GM23338 (cell line): ENCODE results near the gene INPP5D. TPM values are rescaled to one million over a fixed set of nuclear protein-coding genes. Genes with fewer than 3 reads are reported as not detected.

ENCODE experiments used
- ATAC-seq: fragments of 200-7000 bp; cut with Tn5 transposase; 3 replicates; pipeline ENCODE4 v1.9.1; 2020
- DNase-seq: peaks from one replicate; pipeline ENCODE4 v3.0.0-alpha.2; 2015; ENCODE audit warnings: low spot score
- H2AFZ ChIP-seq: fragments of 200-600 bp; sonication (generic); 2 replicates; pipeline ENCODE4 v1.8.0; 2016; ENCODE audit warnings: antibody characterized with exemption, mild to moderate bottlenecking, moderate library complexity
- H3F3A ChIP-seq: fragments of 200-600 bp; sonication (generic); replicated peaks from 2 replicates; pipeline ENCODE4 v1.8.0; 2017; ENCODE audit warnings: antibody characterized with exemption, mixed run types, low read depth
- H3K27ac ChIP-seq: fragments of 200-600 bp; sonication (generic); 2 replicates; pipeline ENCODE4 v1.6.1; 2016; ENCODE audit warnings: low read depth
- H3K27me3 ChIP-seq: fragments of 200-600 bp; sonication (generic); 2 replicates; pipeline ENCODE4 v1.8.0; 2016; ENCODE audit warnings: mild to moderate bottlenecking, mixed run types, moderate library complexity; ENCODE audit not compliant: insufficient read depth
- H3K36me3 ChIP-seq: fragments of 200-600 bp; sonication (generic); 2 replicates; pipeline ENCODE4 v1.8.0; 2016; ENCODE audit warnings: mild to moderate bottlenecking; ENCODE audit not compliant: insufficient read depth
- H3K4me1 ChIP-seq: fragments of 200-600 bp; sonication (generic); 2 replicates; pipeline ENCODE4 v1.8.0; 2016; ENCODE audit warnings: mild to moderate bottlenecking, moderate library complexity; ENCODE audit not compliant: insufficient read depth
- H3K4me2 ChIP-seq: fragments of 200-600 bp; sonication (generic); 2 replicates; pipeline ENCODE4 v1.7.1; 2017; ENCODE audit warnings: mixed run types
- H3K4me3 ChIP-seq: fragments of 200-600 bp; sonication (generic); 2 replicates; pipeline ENCODE4 v1.6.1; 2016; ENCODE audit warnings: mixed run types
- H3K79me2 ChIP-seq: fragments of 200-600 bp; sonication (generic); replicated peaks from 2 replicates; pipeline ENCODE4 v1.8.0; 2017; ENCODE audit warnings: mild to moderate bottlenecking; ENCODE audit not compliant: insufficient read depth
- H3K9me2 ChIP-seq: fragments of 200-600 bp; sonication (generic); 2 replicates; pipeline ENCODE4 v1.8.0; 2017; ENCODE audit not compliant: insufficient read depth
- H4K20me1 ChIP-seq: fragments of 200-600 bp; sonication (generic); replicated peaks from 2 replicates; pipeline ENCODE4 v1.8.0; 2017; ENCODE audit warnings: mild to moderate bottlenecking; ENCODE audit not compliant: insufficient read depth
- H3K27ac Mint-ChIP-seq: 2 replicates; pipeline ENCODE4 v1.8.0; 2020; ENCODE audit warnings: inconsistent platforms, mild to moderate bottlenecking, moderate library complexity, mixed read lengths
- H3K27me3 Mint-ChIP-seq: 3 replicates; pipeline ENCODE4 v1.8.0; 2022; ENCODE audit warnings: low read depth, mild to moderate bottlenecking, moderate library complexity, mixed read lengths, inconsistent platforms; ENCODE audit not compliant: insufficient read depth, poor library complexity
- H3K36me3 Mint-ChIP-seq: 3 replicates; pipeline ENCODE4 v1.8.0; 2021; ENCODE audit warnings: low read depth, mild to moderate bottlenecking, inconsistent platforms, moderate library complexity, mixed read lengths
- H3K4me1 Mint-ChIP-seq: 3 replicates; pipeline ENCODE4 v1.8.0; 2020; ENCODE audit warnings: mild to moderate bottlenecking, inconsistent platforms, mixed read lengths
- H3K4me3 Mint-ChIP-seq: 3 replicates; pipeline ENCODE4 v1.8.0; 2021; ENCODE audit warnings: moderate library complexity, mild to moderate bottlenecking, inconsistent platforms, mixed read lengths
- H3K9me3 Mint-ChIP-seq: 3 replicates; pipeline ENCODE4 v1.8.0; 2020; ENCODE audit warnings: moderate library complexity, mild to moderate bottlenecking, inconsistent platforms, mixed read lengths
- CREB1 ChIP-seq: fragments of 250-450 bp; sonication (Bioruptor Pico); IDR thresholded peaks from 2 replicates; pipeline ENCODE4 v1.5.0; 2020; ENCODE audit warnings: low read depth, mild to moderate bottlenecking, moderate library complexity
- CTCF ChIP-seq, 2 experiments: fragments of 200-600 bp in 1 of 2; sonication (generic) in 1 of 2; conservative IDR thresholded peaks; 2 replicates each; pipeline versions ENCODE4 v1.5.1 to v1.6.1; 2016 to 2017; ENCODE audit warnings: antibody characterized with exemption in 2 of 2, low read depth in 2 of 2, mild to moderate bottlenecking in 2 of 2, moderate library complexity in 1 of 2
- ETS1 ChIP-seq: IDR thresholded peaks from 2 replicates; pipeline ENCODE4 v1.6.1; 2016; ENCODE audit warnings: antibody characterized with exemption
- EZH2 ChIP-seq: fragments of 200-600 bp; sonication (generic); IDR thresholded peaks from one replicate; pipeline ENCODE4 v1.8.0; 2017; ENCODE audit warnings: antibody characterized with exemption, mild to moderate bottlenecking, low read depth; ENCODE audit not compliant: unreplicated experiment
- EZH2phosphoT487 ChIP-seq: fragments of 200-600 bp; sonication (generic); IDR thresholded peaks from one replicate; pipeline ENCODE4 v1.8.1; 2018; ENCODE audit warnings: antibody characterized with exemption; ENCODE audit not compliant: unreplicated experiment
- JUNB ChIP-seq: IDR thresholded peaks from one replicate; pipeline ENCODE4 v1.6.1; 2016; ENCODE audit warnings: antibody characterized with exemption; ENCODE audit not compliant: unreplicated experiment
- NANOG ChIP-seq: IDR thresholded peaks from 2 replicates; pipeline ENCODE4 v1.6.1; 2016; ENCODE audit warnings: antibody characterized with exemption, borderline replicate concordance
- POLR2AphosphoS5 ChIP-seq: IDR thresholded peaks from 2 replicates; pipeline ENCODE4 v1.6.1; 2016; ENCODE audit warnings: antibody characterized with exemption, low read depth
- REST ChIP-seq: IDR thresholded peaks from one replicate; pipeline ENCODE4 v1.6.1; 2018; ENCODE audit warnings: antibody characterized with exemption; ENCODE audit not compliant: unreplicated experiment
- STAT1 ChIP-seq: IDR thresholded peaks from one replicate; pipeline ENCODE4 v1.6.1; 2016; ENCODE audit warnings: antibody characterized with exemption; ENCODE audit not compliant: unreplicated experiment
- ZNF114 ChIP-seq: fragments of 250-450 bp; sonication (Bioruptor Pico); IDR thresholded peaks from 2 replicates; pipeline ENCODE4 v1.5.0; 2020; ENCODE audit warnings: mild to moderate bottlenecking, moderate library complexity
- ZNF331 ChIP-seq: fragments of 250-450 bp; sonication (Bioruptor Pico); IDR thresholded peaks from 2 replicates; pipeline ENCODE4 v1.5.0; 2020; ENCODE audit warnings: low read depth, mild to moderate bottlenecking, moderate library complexity
- ZNF462 ChIP-seq: fragments of 250-450 bp; sonication (Bioruptor Pico); IDR thresholded peaks from 2 replicates; pipeline ENCODE4 v1.5.0; 2020; ENCODE audit warnings: mild to moderate bottlenecking, moderate library complexity
- polyA plus RNA-seq: library from polyadenylated mRNA; unstranded; fragments of >200 nt; fragmentation: Nextera tagmentation; extraction: Ambion mirVana; gene quantifications from 2 replicates; pipeline ENCODE4 v1.2.1, GENCODE V29; 2016
- total RNA-seq: library from RNA; depleted of rRNA; stranded (reverse); fragments of >200 nt; shearing (Covaris generic); gene quantifications from 2 replicates; pipeline ENCODE4 v1.2.3, GENCODE V29; 2014

INPP5D gene
- total and polyA plus RNA-seq, 2 experiments from 2014 or later: 6.6 to 8.3 TPM

GRCh38 chr2:233153146-233153798, 93.1 kb downstream of the INPP5D start:
- H3K4me2 ChIP-seq: no peak overlapping the region
- no peaks in the 10 kb centered on the region for H3F3A ChIP-seq
- H3K36me3 ChIP-seq: no peaks in the 10 kb centered on the region
- no peaks in the 10 kb centered on the region for H4K20me1 ChIP-seq
- Mint-ChIP-seq H3K36me3 (peaks cover 5% of the 10 kb centered on the region; the same call in 2 of the 3 replicates), H3K27ac (no peak overlapping the region), H3K4me1 (peaks cover 4% of the 10 kb centered on the region; the same call in 2 of the 3 replicates), H3K9me3 (no peaks in the 10 kb centered on the region), H3K4me3 (no peak overlapping the region), H3K27me3 (peaks cover 7% of the 10 kb centered on the region)
- no peaks in the 10 kb centered on the region for H3K27me3 ChIP-seq
- no peak for DNase-seq
- TF ChIP-seq ZNF462 (CRISPR knock-in tag) (no peak), CTCF (conservative IDR thresholded peaks at IDR 0.05; ENCODE audit: low read depth in 2 of 2) (no peak), ETS1 (no peak), STAT1 (no peak), POLR2AphosphoS5 (no peak), JUNB (no peak), REST (no peak), EZH2phosphoT487 (no peak), ZNF114 (CRISPR knock-in tag) (no peak), NANOG (no peak), CREB1 (CRISPR knock-in tag) (no peak), EZH2 (no peak), ZNF331 (no peak)
- no peak overlapping the region for H3K27ac ChIP-seq
- no peak overlapping the region for H2AFZ ChIP-seq
- no peaks in the 10 kb centered on the region for H3K9me2 ChIP-seq
- no peak for ATAC-seq
- H3K79me2 ChIP-seq: no peaks in the 10 kb centered on the region
- peaks cover 6% of the 10 kb centered on the region for H3K4me1 ChIP-seq
- H3K4me3 ChIP-seq: no peak overlapping the region
